ENCODE data around the gene C2CD5.

DNA sequence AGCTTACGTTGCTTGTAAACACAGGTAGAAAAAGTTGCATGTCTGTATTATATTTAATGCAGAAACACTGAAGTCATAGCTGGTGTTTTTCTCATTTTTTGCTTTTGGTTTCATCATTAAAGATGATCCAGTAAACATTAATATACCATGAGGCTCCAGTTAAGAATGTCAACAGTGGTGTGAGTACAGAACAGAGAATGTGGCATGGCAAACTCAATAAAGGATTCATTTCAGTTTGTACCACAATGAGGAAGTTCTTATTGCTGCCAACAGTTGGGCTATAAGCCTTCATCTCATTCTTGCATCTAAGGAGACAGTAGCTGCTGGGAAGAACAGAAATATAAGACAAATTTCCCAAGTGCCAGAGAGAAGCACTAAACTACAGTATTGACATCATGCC is 137.7 kb downstream of the C2CD5 start:
- TF ChIP-seq, protein P1, sequence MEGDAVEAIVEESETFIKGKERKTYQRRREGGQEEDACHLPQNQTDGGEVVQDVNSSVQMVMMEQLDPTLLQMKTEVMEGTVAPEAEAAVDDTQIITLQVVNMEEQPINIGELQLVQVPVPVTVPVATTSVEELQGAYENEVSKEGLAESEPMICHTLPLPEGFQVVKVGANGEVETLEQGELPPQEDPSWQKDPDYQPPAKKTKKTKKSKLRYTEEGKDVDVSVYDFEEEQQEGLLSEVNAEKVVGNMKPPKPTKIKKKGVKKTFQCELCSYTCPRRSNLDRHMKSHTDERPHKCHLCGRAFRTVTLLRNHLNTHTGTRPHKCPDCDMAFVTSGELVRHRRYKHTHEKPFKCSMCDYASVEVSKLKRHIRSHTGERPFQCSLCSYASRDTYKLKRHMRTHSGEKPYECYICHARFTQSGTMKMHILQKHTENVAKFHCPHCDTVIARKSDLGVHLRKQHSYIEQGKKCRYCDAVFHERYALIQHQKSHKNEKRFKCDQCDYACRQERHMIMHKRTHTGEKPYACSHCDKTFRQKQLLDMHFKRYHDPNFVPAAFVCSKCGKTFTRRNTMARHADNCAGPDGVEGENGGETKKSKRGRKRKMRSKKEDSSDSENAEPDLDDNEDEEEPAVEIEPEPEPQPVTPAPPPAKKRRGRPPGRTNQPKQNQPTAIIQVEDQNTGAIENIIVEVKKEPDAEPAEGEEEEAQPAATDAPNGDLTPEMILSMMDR (conservative IDR thresholded peaks at IDR 0.05; ENCODE audit: low read depth, low read length), result no peak
- no peak for TF ChIP-seq ELK1 (IDR thresholded peaks at IDR 0.05; ENCODE audit: borderline replicate concordance, low read depth, low read length)
- TF ChIP-seq USF2 (IDR thresholded peaks at IDR 0.05; ENCODE audit: low read depth, low read length), result no peak
- TF ChIP-seq FOS (IDR thresholded peaks at IDR 0.05; ENCODE audit: low read depth, low read length), result no peak
- TF ChIP-seq POLR2A (IDR thresholded peaks at IDR 0.05; ENCODE audit: low read depth, low read length), result no peak
- TF ChIP-seq MAFK (IDR thresholded peaks at IDR 0.05; ENCODE audit: low read depth, low read length), result no peak
- no peak for TF ChIP-seq MAZ (IDR thresholded peaks at IDR 0.05; ENCODE audit: borderline replicate concordance, low read depth, low read length)
- no peak for TF ChIP-seq SMC3 (IDR thresholded peaks at IDR 0.05; ENCODE audit: low read depth, low read length)

Data from IMR-90 (cell line).